GM19240 (cell line): ENCODE data around the gene TRMT112.

Experiments used
- DNase-seq: peaks from one replicate; pipeline ENCODE4 v3.0.0; 2011; ENCODE audit warnings: low spot score; ENCODE audit not compliant: insufficient read length

Gene TRMT112

DNA sequence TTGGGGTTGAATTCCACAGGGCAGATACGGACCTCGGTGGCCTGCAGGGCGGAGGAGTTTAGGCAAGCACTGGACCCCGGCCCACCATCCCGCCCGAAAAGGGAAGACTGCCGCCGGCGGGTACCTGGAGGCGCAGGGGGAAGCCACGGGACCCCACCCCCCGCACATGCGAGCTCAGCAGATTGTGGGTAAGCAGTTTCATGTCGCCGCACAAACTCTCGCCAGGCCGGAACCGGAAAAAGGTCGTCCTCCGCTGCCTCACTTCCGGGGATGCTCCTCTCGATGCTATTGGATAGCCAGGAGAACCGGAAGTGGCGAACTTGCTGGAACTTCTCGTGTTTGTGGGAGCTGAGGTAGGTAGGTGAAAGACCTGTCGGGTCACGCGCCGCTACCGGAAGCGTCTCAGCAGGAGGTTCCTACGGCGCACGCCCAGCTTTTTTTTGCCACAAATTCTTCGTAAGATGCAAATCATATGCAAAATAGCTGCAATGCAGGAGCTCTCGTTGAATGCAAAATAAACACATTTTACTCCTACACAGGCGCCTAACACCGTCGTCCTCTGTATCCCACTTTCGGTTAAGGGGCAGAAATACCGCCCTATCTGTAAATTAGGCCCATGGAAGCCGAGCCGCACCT is at the start of gene TRMT112:
TSS of gene TRMT112 (minus strand) at position 235 of the 636 bp plus-strand sequence. CDS start at position 202, 33 bp downstream.
- peak; percentile 96 for DNase-seq

GRCh38 chr11:64366751-64367150 is 49.4 kb upstream of the TRMT112 start:
- DNase-seq: no peak

GRCh38 chr11:64364911-64365310 is 47.6 kb upstream of the TRMT112 start:
- DNase-seq: no peak

DNA sequence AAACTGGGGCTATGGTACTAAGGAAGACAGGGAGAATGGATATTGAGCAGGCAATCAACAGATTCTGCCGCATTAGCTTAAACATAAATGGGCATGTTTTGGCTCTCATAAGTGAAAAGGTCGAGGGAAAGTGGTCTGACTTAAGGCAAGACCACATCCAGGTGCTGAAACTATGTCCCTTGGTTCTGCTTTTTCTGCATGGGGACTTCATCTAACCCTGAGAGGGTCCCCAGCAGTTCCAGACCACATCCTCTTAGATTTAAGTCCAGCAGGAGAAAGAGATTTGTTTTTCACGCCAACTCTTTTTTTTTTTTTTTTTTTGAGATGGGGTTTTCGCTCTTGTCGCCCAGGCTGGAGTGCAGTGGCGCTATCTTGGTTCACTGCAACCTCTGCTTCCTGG is 47.1 kb upstream of the TRMT112 start:
- no peak for DNase-seq

- no peak for DNase-seq
Measured at GRCh38 chr11:64362339-64362738, 45.0 kb upstream of the TRMT112 start.

- DNase-seq: no peak
Measured at GRCh38 chr11:64361659-64362058, 44.3 kb upstream of the TRMT112 start.

DNA sequence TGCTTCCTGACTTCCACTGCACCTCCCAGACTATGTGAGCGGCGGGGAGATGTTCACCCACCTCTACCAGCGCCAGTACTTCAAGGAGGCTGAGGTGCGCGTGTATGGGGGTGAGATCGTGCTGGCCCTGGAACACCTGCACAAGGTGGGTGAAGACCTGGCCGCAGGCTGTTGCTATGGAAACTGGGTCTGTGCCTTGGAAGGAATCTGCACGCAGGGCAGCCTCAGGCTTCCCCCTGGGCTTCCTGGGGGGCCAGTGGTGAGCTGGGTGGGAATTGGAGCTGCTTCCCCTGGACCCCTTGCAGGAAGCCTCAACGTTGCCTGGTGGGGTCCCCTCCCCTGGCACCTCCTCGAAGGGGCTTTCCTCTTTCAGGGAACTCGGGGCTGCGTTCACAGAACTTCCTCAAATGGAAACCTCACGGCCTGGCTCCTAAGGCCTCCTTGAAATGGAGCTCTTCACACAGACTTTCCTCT is 43.1 kb upstream of the TRMT112 start:
- no peak for DNase-seq

DNA sequence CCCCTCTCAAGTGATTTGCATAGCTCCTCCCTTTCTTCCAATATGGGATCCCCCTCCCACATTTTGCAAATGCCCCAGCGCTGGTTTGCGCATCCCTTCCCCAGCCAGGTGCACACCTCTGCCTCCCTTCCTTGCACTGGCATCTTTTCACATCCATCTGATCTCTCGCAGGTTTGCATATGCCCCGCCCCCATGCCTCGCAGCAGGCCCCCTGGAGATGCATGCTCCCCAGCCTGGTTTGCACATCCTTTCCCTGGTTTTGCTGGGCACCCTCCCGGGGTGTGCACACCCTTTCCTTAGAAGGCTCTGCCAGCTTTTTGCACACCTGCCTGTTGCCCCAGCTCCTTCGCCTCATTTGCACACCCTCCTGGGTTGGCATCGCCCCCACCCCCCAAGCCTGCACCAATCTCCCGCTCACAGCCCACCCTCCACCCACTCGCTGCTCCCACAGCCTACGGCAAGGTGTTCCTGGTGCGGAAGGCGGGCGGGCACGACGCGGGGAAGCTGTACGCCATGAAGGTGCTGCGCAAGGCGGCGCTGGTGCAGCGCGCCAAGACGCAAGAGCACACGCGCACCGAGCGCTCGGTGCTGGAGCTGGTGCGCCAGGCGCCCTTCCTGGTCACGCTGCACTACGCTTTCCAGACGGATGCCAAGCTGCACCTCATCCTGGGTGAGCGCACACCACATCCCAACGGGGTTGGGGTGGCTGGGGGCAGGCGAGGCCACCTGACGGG is 42.5 kb upstream of the TRMT112 start:
- no peak for DNase-seq

GRCh38 chr11:64358907-64359711 is 41.8 kb upstream of the TRMT112 start, which contains the start of gene RPS6KA4:
Gene RPS6KA4, plus strand, starts transcription at chr11:64359162. Its CDS starts 74 bp downstream, at chr11:64359236.
- peak; percentile 89 for DNase-seq

DNA sequence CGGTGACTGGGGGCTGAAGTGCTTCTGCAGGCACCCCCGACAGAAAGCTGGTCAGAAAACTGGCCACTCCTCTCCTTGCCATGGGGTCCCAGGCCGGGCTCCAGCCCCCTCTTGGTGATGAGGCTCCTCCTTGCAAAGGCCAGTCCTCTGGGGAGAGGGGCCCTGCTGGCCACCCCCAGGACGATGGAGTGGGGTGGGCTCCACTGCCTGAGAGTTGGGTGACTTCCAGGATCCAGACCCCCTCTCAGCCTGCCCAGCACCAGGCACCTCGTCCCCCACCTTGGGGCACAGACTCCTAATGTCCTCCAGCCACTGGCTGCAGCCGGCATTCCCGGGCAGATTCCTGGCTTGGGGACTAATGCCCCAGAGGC is 41.2 kb upstream of the TRMT112 start:
- DNase-seq: no peak

- no peak for DNase-seq
Measured at GRCh38 chr11:64357904-64358535, 40.7 kb upstream of the TRMT112 start.

DNA sequence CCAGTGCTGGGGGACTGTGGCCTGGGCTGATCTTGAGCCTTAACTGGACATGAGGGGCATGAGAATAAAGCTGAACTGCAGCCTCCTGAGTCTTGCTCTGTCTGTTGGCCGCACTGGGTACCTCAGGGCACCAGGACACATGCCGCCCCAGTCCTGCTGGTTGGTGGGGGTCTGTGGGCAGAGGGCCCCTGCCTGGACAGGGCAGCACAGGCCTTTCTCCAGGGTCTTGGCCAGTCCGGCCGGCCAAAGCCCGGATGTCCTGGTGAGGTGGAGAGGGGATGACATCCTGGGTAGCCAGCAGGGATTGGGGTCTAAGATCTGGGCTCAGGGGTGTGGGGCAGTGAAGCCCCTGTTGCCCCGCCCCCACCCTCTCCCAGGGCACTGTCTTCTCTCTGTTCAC is 40.1 kb upstream of the TRMT112 start:
- no peak for DNase-seq

GRCh38 chr11:64356498-64357411 is 39.4 kb upstream of the TRMT112 start:
- no peak for DNase-seq

DNA sequence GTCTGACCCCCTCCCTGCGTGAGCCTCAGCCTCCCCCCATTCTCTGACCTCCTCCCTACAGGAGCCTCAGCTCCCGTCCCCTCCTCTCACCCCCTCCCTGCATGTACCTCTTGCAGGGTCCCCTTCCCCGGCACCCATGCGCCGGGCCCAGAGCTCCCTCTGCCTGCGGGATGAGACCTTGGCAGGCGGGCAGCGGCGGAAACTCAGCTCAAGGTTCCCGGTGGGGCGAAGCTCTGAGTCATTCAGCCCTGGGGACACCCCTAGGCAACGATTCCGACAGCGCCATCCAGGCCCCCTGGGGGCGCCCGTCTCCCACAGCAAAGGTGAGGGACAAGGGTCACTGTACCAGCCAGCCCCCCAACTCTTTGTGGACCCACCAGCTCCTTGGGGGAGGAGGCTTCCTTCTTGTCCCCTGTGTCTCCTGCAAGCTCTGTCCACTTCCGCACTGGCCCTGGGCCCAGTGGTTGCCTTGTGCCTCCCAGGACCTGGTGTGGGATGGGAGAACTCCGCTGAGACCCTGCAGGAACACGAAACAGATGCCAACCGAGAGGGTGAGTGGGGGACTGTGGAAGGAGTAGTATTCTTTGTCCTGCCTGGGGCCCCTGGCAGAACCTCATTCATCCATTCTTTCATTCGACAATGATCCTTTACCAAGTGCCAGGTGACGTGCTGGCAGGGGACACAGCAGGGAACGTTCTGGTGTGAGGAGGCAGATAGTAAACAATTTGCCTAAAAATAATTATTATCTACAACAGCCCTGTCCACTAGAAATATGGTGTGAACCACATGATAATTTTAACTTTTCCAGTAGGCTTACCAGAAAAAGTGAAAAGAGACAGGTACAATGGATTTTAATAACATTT is 38.0 kb upstream of the TRMT112 start:
- DNase-seq: no peak

DNA sequence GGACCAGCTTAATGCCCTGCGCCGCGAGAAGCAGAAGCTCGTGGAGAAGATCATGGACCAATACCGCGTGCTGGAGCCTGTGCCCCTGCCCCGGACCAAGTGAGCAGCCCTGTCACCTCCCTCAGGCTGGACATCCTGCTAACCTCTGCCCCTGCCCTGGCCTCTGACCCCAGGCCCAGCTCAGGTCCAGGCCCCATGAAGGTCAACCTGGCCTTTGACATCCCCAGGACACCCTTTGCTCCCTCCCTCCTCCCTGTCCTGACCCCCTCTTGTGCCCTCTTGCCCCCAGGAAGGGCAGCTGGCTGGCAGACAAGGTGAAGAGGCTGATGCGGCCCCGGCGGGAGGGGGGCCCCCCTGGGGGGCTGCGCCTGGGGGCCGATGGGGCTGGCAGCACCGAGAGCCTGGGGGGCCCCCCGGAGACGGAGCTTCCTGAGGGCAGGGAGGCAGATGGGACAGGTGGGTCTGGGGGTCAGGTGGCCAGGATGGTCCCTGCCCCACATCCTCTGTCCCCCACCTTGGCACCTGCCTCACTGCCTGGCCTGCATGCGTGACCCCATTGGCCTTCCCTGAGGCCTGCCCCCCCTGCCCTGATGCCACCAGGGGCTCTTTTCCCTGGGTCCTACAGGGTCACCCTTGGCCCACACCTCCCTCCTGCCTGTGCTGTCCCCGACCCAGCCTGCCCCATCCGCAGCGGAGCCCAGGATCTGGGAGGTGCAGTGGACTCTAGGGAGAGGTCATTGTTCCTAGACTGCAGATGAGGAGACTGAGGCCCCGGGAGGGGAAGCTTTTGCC is 36.6 kb upstream of the TRMT112 start:
- no peak for DNase-seq

GRCh38 chr11:64352995-64353714 is 35.8 kb upstream of the TRMT112 start:
- no peak for DNase-seq

GRCh38 chr11:64352099-64352994 is 35.0 kb upstream of the TRMT112 start:
- no peak for DNase-seq
